IMR-90 (cell line): ENCODE results near the gene EIF1.

Experiments
- CHD1 ChIP-seq: IDR thresholded peaks from 2 replicates; pipeline ENCODE4 v1.6.1; 2012; ENCODE audit warnings: low read depth, low read length, improper control_type of control experiment
- FOS ChIP-seq: fragments of 150-350 bp; IDR thresholded peaks from 2 replicates; pipeline ENCODE4 v1.6.1; 2016; ENCODE audit warnings: low read depth, low read length
- MAFK ChIP-seq: IDR thresholded peaks from 2 replicates; pipeline ENCODE4 v1.6.1; 2012; ENCODE audit warnings: low read depth, low read length, improper control_type of control experiment
- MAZ ChIP-seq: IDR thresholded peaks from 2 replicates; pipeline ENCODE4 v1.6.1; 2012; ENCODE audit warnings: low read depth, mild to moderate bottlenecking, low read length, improper control_type of control experiment, moderate library complexity, borderline replicate concordance
- MXI1 ChIP-seq: IDR thresholded peaks from 2 replicates; pipeline ENCODE4 v1.6.1; 2012; ENCODE audit warnings: low read depth, mild to moderate bottlenecking, low read length, moderate library complexity, borderline replicate concordance
- NFE2L2 ChIP-seq: fragments of 150-350 bp; IDR thresholded peaks from 2 replicates; pipeline ENCODE4 v1.6.1; 2016; ENCODE audit warnings: low read depth, mild to moderate bottlenecking, low read length
- POLR2A ChIP-seq: IDR thresholded peaks from 2 replicates; pipeline ENCODE4 v1.6.1; 2012; ENCODE audit warnings: mild to moderate bottlenecking, low read depth, low read length
- RAD21 ChIP-seq: IDR thresholded peaks from 2 replicates; pipeline ENCODE4 v1.6.1; 2012; ENCODE audit warnings: low read length, improper control_type of control experiment
- RCOR1 ChIP-seq: IDR thresholded peaks from 2 replicates; pipeline ENCODE4 v1.6.1; 2012; ENCODE audit warnings: mild to moderate bottlenecking, low read length, improper control_type of control experiment; ENCODE audit not compliant: insufficient replicate concordance
- RFX5 ChIP-seq: IDR thresholded peaks from 2 replicates; pipeline ENCODE4 v1.8.0; 2012; ENCODE audit warnings: low read depth, mild to moderate bottlenecking, low read length, moderate library complexity
- SMC3 ChIP-seq: fragments of 150-350 bp; IDR thresholded peaks from 2 replicates; pipeline ENCODE4 v1.6.1; 2016; ENCODE audit warnings: low read depth, mild to moderate bottlenecking, antibody characterized with exemption, low read length, moderate library complexity
- TF ChIP-seq, protein P1 (sequence below): conservative IDR thresholded peaks from 2 replicates; pipeline ENCODE4 v1.5.1; 2012; ENCODE audit warnings: mild to moderate bottlenecking, low read depth, low read length, improper control_type of control experiment

DNA sequence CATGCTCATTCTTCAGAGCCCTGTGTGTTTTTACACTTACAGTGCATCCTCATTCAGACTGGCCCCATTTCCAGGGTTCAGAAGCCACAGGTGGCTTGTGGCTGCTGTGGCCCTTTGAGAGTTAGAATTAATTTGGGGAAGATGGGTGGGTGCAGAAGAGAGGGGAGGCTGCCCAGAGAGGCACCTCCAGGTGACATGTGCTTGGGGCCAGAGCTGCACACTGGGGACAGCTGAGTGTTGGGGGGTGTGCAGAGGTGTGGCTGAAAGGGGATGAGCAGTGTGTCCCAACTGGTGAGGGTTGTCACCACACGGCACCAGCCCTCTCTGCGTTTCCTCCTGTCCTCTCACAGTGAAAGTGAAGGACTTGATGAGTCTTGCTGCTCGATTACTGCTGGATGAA, 6.9 kb upstream of the EIF1 start:
- TF ChIP-seq RCOR1 (no peak), FOS (no peak), MXI1 (no peak), POLR2A (no peak), RFX5 (no peak), MAFK (no peak), CHD1 (no peak), NFE2L2 (no peak), RAD21 (no peak), SMC3 (no peak), MAZ (no peak)
- TF ChIP-seq, protein P1, sequence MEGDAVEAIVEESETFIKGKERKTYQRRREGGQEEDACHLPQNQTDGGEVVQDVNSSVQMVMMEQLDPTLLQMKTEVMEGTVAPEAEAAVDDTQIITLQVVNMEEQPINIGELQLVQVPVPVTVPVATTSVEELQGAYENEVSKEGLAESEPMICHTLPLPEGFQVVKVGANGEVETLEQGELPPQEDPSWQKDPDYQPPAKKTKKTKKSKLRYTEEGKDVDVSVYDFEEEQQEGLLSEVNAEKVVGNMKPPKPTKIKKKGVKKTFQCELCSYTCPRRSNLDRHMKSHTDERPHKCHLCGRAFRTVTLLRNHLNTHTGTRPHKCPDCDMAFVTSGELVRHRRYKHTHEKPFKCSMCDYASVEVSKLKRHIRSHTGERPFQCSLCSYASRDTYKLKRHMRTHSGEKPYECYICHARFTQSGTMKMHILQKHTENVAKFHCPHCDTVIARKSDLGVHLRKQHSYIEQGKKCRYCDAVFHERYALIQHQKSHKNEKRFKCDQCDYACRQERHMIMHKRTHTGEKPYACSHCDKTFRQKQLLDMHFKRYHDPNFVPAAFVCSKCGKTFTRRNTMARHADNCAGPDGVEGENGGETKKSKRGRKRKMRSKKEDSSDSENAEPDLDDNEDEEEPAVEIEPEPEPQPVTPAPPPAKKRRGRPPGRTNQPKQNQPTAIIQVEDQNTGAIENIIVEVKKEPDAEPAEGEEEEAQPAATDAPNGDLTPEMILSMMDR: no peak
